Measurements from ENCODE around the gene WDR54. TPM values are rescaled to one million over a fixed set of nuclear protein-coding genes. Genes with fewer than 3 reads are reported as not detected.

Gene WDR54
- polyA plus RNA-seq, 3 donors = 7.1 to 11.7 (median 7.9) TPM

- Mint-ChIP-seq H3K4me3 (no peak overlapping the region), H3K9me3 (no peaks in the 10 kb centered on the region), H3K27me3 (ENCODE audit: low read depth in 3 of 3) (peaks cover 1 to 5% (median 4%) of the 10 kb centered on the region in 3 donors), H3K36me3 (peaks cover 0 to 3% of the 10 kb centered on the region in 2 donors), H3K27ac (peak overlapping the region in 1 of 7 donors; percentile 0), H3K4me1 (peaks cover 34% of the 10 kb centered on the region)
- Histone ChIP-seq H3K4me1 (ENCODE audit: control insufficient read depth in 1 of 2, insufficient read depth in 2 of 2, low read length in 2 of 2) (peaks cover 30 to 36% of the 10 kb centered on the region in 2 donors), H3K27me3 (ENCODE audit: control insufficient read depth in 2 of 2, insufficient read depth in 2 of 2, low read length in 2 of 2) (no peaks in the 10 kb centered on the region), H3K9ac (ENCODE audit: insufficient read depth, low read length, poor library complexity, severe bottlenecking) (no peak overlapping the region), H3K9me3 (replicated peaks in 1 of 2; ENCODE audit: control insufficient read depth in 1 of 2, insufficient read depth in 1 of 2, low read length in 2 of 2) (no peaks in the 10 kb centered on the region), H3K27ac (ENCODE audit: low read depth in 1 of 2, low read length in 2 of 2) (no peak overlapping the region), H3K4me3 (replicated peaks in 1 of 3; ENCODE audit: low read depth in 2 of 3, low read length in 3 of 3) (no peak overlapping the region), H2AFZ (ENCODE audit: insufficient read depth, low read depth, low read length, poor library complexity, severe bottlenecking) (no peak overlapping the region), H3K36me3 (replicated peaks in 1 of 2; ENCODE audit: control insufficient read depth in 1 of 2, insufficient read depth in 2 of 2, low read length in 2 of 2) (no peaks in the 10 kb centered on the region), H3K4me2 (replicated peaks; ENCODE audit: extremely low read depth, low read length, poor library complexity, severe bottlenecking) (no peak overlapping the region), H3K79me2 (ENCODE audit: insufficient read depth, low read length) (no peaks in the 10 kb centered on the region), H4K20me1 (ENCODE audit: insufficient read depth, low read length) (no peaks in the 10 kb centered on the region)
- intact Hi-C loops (cut with micrococcal nuclease) = no loop called here
- DNase-seq = no peak
- WGBS (ENCODE audit: insufficient coverage) = 94% methylated on average over 8 of the region's 9 CpGs
- no peak for TF ChIP-seq CTCF (IDR thresholded peaks at IDR 0.05)
Observed at GRCh38 chr2:74423231-74424095, 1.9 kb downstream of the WDR54 start.

DNA sequence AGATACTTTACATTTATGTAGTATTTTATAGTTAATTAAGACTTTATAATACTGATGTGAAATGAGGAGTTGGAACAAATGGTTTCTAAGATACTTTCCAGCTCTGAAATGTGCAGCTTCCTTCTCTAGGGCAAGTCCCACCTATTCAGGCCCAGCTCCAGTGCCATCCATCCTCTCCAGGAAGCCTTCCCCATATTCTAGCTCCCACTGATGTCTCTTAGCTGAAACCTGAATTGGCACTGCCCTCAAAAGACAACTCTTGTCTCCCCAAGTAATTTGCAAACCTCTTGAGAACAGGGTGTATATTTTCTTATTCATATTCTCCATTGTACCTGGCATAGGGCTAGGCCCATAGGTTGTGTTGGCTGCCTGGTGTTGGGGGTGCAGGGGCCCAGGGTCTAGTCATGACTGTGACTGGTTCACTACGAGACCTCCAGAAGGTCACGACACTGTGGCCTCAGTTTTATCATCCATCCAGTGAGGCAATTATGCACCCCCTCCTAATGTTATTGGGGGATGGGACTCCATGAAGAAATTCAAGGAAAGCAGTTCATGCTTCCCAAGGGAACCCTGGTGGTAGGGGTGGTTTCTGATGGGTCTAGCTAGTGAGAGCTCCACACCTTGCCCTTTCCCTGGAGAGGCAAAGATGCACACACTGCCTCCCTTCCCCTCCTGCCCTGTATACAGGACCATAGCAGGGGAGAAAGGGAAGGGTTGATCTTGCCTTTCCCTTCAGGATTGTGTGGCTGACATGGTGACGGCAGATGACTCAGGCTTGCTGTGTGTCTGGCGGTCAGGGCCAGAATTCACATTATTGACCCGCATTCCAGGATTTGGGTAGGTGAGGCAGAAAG lies 2.8 kb downstream of the WDR54 start:
- no peak overlapping the region for H3K27ac ChIP-seq (ENCODE audit: low read depth in 1 of 2, low read length in 2 of 2)
- H3K9me3 Mint-ChIP-seq = no peaks in the 10 kb centered on the region
- H3K27me3 Mint-ChIP-seq (ENCODE audit: low read depth in 3 of 3) = peaks cover 1 to 5% (median 4%) of the 10 kb centered on the region in 3 donors
- DNase-seq = no peak
- H3K4me1 Mint-ChIP-seq = peaks cover 28% of the 10 kb centered on the region
- no peak overlapping the region for H3K4me3 ChIP-seq (replicated peaks in 1 of 3; ENCODE audit: low read depth in 2 of 3, low read length in 3 of 3)
- H3K27me3 ChIP-seq (ENCODE audit: control insufficient read depth in 2 of 2, insufficient read depth in 2 of 2, low read length in 2 of 2) = no peaks in the 10 kb centered on the region
- no peaks in the 10 kb centered on the region for H4K20me1 ChIP-seq (ENCODE audit: insufficient read depth, low read length)
- no peak overlapping the region for H3K9ac ChIP-seq (ENCODE audit: insufficient read depth, low read length, poor library complexity, severe bottlenecking)
- TF ChIP-seq CTCF (IDR thresholded peaks at IDR 0.05) = no peak
- peaks cover 0 to 3% of the 10 kb centered on the region in 2 donors for H3K36me3 Mint-ChIP-seq
- H3K79me2 ChIP-seq (ENCODE audit: insufficient read depth, low read length) = no peaks in the 10 kb centered on the region
- H3K36me3 ChIP-seq (replicated peaks in 1 of 2; ENCODE audit: control insufficient read depth in 1 of 2, insufficient read depth in 2 of 2, low read length in 2 of 2) = no peaks in the 10 kb centered on the region
- intact Hi-C loops (cut with micrococcal nuclease) = no loop called here
- no peak overlapping the region for H3K27ac Mint-ChIP-seq
- no peak overlapping the region for H3K4me3 Mint-ChIP-seq
- H3K4me2 ChIP-seq (replicated peaks; ENCODE audit: extremely low read depth, low read length, poor library complexity, severe bottlenecking) = no peak overlapping the region
- no peaks in the 10 kb centered on the region for H3K9me3 ChIP-seq (replicated peaks in 1 of 2; ENCODE audit: control insufficient read depth in 1 of 2, insufficient read depth in 1 of 2, low read length in 2 of 2)
- peaks cover 26 to 31% of the 10 kb centered on the region in 2 donors for H3K4me1 ChIP-seq (ENCODE audit: control insufficient read depth in 1 of 2, insufficient read depth in 2 of 2, low read length in 2 of 2)
- no peak overlapping the region for H2AFZ ChIP-seq (ENCODE audit: insufficient read depth, low read depth, low read length, poor library complexity, severe bottlenecking)
- 90% methylated on average over 3 of the region's 5 CpGs for WGBS (ENCODE audit: insufficient coverage)

Measured in CD14-positive monocyte (primary cell).